Measurements from ENCODE around the gene RDM1. TPM values are rescaled to one million over a fixed set of nuclear protein-coding genes. Genes with fewer than 3 reads are reported as not detected.

RDM1 gene
- total RNA-seq, 1 experiment from 2014 or later, result 11.7 TPM

GRCh38 chr17:35889241-35889640 is 41.3 kb downstream of the RDM1 start:
- Histone ChIP-seq H3K9ac (ENCODE audit: low read length) (no peak overlapping the region), H3K4me1 (ENCODE audit: control insufficient read depth in 1 of 2, insufficient read depth in 2 of 2, low read length in 2 of 2) (no peaks in the 10 kb centered on the region), H3K36me3 (ENCODE audit: control insufficient read depth in 1 of 2, insufficient read depth in 2 of 2, low read length in 2 of 2) (no peaks in the 10 kb centered on the region), H3K27me3 (ENCODE audit: insufficient read depth, low read length) (no peaks in the 10 kb centered on the region), H3K4me2 (ENCODE audit: low read length) (no peak overlapping the region), H3K9me2 (ENCODE audit: insufficient read depth) (no peaks in the 10 kb centered on the region), H3K79me2 (ENCODE audit: insufficient read depth, low read length) (no peaks in the 10 kb centered on the region), H3K27ac (ENCODE audit: low read depth, low read length) (no peak overlapping the region), H3K9me3 (ENCODE audit: control insufficient read depth in 1 of 2, insufficient read depth in 1 of 2, low read depth in 1 of 2, low read length in 2 of 2) (no peaks in the 10 kb centered on the region), H3K4me3 (replicated peaks in 1 of 2; ENCODE audit: low read depth in 1 of 2, low read length in 2 of 2) (no peak overlapping the region), H2AFZ (ENCODE audit: low read depth, low read length, poor library complexity, severe bottlenecking) (no peak overlapping the region), H4K20me1 (ENCODE audit: insufficient read depth) (no peaks in the 10 kb centered on the region)
- DNase-seq (ENCODE audit: low read depth, low spot score) (no peak), ATAC-seq (no peak)
- RAD21 ChIA-PET (ENCODE audit: low non-redundant PET in 1 of 2, low total read pairs in 2 of 2, uncharacterized antibody in 2 of 2, unreplicated experiment in 2 of 2), result no interaction called here
- intact Hi-C loops (cut with micrococcal nuclease), result no loop called here
- CTCF ChIA-PET, result no interaction called here
- POLR2A ChIA-PET, result no interaction called here
- TF ChIP-seq, protein P1, sequence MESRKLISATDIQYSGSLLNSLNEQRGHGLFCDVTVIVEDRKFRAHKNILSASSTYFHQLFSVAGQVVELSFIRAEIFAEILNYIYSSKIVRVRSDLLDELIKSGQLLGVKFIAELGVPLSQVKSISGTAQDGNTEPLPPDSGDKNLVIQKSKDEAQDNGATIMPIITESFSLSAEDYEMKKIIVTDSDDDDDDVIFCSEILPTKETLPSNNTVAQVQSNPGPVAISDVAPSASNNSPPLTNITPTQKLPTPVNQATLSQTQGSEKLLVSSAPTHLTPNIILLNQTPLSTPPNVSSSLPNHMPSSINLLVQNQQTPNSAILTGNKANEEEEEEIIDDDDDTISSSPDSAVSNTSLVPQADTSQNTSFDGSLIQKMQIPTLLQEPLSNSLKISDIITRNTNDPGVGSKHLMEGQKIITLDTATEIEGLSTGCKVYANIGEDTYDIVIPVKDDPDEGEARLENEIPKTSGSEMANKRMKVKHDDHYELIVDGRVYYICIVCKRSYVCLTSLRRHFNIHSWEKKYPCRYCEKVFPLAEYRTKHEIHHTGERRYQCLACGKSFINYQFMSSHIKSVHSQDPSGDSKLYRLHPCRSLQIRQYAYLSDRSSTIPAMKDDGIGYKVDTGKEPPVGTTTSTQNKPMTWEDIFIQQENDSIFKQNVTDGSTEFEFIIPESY (IDR thresholded peaks at IDR 0.05; ENCODE audit: extremely low read depth, insufficient replicate concordance, low read length), result no peak
- TF ChIP-seq CEBPB (IDR thresholded peaks at IDR 0.05; ENCODE audit: low read depth) (no peak), YY1 (IDR thresholded peaks at IDR 0.05; ENCODE audit: extremely low read depth, insufficient replicate concordance, low read depth, low read length) (no peak), FOSL1 (IDR thresholded peaks at IDR 0.05; ENCODE audit: low read depth) (no peak), POLR2AphosphoS5 (IDR thresholded peaks at IDR 0.05; ENCODE audit: low read depth, low read length) (no peak), CBX3 (IDR thresholded peaks at IDR 0.05; ENCODE audit: low read depth) (no peak), EZH2 (IDR thresholded peaks at IDR 0.05) (no peak), SRF (IDR thresholded peaks at IDR 0.05; ENCODE audit: low read depth) (no peak), ZNF274 (IDR thresholded peaks at IDR 0.05; ENCODE audit: low read depth, low read length) (no peak), ATF3 (IDR thresholded peaks at IDR 0.05) (no peak), RAD21 (IDR thresholded peaks at IDR 0.05; ENCODE audit: low read depth) (no peak), REST (IDR thresholded peaks at IDR 0.05; ENCODE audit: low read depth) (no peak), EGR1 (IDR thresholded peaks at IDR 0.05; ENCODE audit: low read depth) (no peak), TCF7L2 (IDR thresholded peaks at IDR 0.05; ENCODE audit: borderline replicate concordance, extremely low read depth, insufficient read depth, insufficient read length) (no peak), JUND (IDR thresholded peaks at IDR 0.05) (no peak), CTCF (IDR thresholded peaks at IDR 0.05 in 2 of 3, conservative IDR thresholded peaks at IDR 0.05 in 1 of 3; ENCODE audit: borderline replicate concordance in 1 of 3, insufficient read depth in 1 of 3, low read depth in 2 of 3, low read length in 2 of 3) (no peak), ZFX (IDR thresholded peaks at IDR 0.05) (no peak)
- no TSS peak for BruUV-seq (replicated peaks)
